Stimulated activated CD8-positive, alpha-beta memory T cell treated with anti-CD3 and anti-CD28 coated beads, Interleukin-4, amount 100 ng/mL, for 48 hours (primary cell): Measurements from ENCODE around the gene SLC35B1.
"Not testable (repeated sequence)": the region's sequence is repeated elsewhere in the genome, so short reads cannot be mapped to it uniquely, and the experiment has no call there.

Experiments
- DNase-seq: peaks from one replicate; pipeline ENCODE4 v3.0.0-alpha.2; 2020

SLC35B1 gene

DNA sequence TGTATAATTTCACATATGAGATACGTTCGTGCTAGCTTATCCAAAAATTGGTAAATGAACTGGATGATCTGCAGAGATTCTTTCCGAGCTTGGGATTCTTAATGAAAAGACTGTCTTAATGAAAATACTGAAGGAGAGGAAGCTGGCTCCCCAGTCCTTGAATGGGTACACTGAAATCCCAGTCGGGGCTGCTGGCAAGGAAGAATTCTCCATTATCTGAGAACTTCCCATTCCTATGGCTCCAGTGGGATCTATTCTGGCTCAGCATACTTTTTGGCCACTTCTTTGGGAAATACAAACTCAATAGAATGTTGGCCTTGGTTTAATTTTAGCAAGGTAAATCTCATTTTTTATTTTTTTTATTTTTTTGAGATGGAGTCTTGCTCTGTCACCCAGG lies 23.7 kb upstream of the SLC35B1 start:
- DNase-seq, result no peak

DNA sequence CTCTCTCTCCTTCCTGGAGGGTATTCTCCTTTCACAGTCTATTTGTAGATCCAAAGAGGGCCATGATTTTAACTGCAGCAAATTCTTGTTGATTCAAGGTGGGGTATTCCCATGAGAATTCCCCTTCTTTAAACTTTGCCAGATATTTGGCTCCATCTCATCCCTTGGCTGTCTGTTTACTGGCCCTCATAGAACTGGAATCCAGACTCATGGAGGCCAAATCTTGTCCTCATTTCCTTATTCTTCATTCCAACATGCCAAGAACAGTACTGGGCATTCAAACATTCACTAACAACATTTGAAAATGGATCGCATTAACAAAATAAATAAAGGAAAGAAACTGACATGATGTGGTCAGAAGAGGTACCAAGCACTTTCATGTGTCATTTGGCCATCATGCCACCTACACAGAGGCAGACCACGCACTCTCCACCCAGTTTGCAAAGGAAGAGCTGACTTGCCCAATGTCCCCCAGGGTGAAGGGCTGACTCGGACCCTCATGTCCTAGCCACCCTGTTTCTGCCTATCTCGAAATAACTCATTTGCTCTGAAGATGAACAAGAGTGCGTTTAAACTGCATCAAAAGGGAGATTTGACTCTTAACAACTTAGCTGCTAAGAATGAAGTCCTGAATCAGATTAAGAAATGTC lies 23.1 kb upstream of the SLC35B1 start:
- no peak for DNase-seq

DNA sequence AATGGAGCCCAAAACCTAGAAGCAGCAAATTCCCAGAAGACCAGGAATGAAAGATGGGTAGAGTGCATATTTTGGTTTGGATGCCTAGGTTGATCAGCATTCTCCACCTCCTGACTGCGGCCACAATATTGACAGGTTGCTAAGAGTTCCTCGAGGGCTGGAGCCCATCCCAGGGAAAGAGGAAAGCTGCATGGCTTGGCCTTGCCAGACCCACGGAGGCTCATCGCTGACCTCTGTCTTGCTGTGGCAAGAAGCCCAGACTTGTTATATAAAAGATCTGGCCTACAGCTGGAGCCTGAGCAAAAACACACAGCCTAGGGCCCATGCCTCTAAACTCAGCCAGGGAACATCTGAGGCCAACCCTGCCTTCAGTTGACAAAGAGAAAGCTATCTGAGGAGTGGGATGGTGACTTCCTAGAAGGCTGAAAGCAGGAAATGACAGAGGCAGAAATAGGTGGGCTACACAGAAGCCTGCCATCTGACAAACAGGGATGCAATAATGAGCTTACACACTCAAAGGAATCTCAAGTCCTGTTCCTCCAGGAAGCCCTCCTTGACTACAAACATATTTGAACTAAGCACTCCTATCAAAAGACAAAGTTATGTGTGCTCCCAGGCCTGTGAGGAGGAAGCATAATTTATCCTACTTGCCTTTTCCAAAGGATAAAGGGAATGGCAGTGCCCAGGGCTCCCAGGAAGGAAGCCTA lies 22.5 kb upstream of the SLC35B1 start:
- DNase-seq, result no peak

DNA sequence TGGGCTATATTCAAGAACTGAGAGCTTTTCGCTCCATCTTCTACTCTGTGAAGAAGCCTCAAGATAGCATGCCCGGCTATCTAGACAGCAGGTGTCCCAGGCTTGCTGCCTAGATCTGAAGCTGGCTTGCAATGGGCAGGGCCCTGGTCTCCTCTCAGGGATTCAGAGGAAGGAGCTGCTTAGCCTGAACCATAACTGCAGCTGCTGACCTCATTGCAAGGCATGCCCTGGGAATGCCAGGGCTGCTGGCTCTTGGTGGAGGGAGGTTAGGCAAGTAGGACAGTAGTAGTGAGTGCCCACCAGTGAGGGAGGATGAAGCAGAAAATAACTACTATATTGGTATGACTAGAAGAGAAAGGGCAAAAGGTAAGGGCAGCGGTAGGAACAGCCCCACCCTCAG lies 21.3 kb upstream of the SLC35B1 start:
- no peak for DNase-seq

DNA sequence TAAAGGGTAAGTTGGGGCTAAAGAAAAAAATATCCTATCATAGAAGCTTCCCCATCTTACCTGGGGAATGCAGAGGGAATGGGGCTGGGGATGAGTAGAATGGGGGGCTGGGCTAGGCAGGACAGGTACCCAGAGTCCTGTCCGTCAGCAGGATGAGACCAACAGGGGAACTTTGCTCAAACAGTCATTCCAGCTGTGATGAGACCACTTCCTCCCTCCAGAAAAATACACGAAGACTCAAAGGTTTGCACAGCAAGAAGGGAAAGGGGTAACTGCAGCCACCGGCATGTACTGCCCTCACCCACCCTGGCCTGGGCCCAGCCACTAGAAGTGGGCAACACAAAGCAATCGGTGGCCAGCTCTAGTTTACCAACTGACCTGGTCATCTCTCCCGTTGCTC lies 20.7 kb upstream of the SLC35B1 start:
- DNase-seq, result no peak

DNA sequence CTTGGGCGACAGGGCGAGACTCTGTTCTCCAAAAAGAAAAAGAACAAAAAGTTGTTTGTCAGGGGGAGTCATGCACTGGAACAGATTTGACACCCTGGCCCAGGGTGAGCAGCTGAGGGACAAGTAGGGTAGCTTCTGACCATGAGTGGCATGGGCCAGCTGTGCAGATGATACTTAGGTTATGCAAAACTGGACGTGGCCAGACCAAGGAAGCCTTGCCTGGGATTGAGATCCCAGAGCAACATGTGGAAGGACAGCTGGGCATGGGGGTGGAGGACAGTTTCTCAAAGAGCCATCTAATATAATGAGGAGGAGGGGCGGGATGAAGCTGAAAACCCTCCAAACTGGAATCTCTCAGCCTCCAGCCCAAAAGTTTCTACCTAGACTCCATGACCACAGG lies 19.6 kb upstream of the SLC35B1 start:
- DNase-seq, result no peak

DNA sequence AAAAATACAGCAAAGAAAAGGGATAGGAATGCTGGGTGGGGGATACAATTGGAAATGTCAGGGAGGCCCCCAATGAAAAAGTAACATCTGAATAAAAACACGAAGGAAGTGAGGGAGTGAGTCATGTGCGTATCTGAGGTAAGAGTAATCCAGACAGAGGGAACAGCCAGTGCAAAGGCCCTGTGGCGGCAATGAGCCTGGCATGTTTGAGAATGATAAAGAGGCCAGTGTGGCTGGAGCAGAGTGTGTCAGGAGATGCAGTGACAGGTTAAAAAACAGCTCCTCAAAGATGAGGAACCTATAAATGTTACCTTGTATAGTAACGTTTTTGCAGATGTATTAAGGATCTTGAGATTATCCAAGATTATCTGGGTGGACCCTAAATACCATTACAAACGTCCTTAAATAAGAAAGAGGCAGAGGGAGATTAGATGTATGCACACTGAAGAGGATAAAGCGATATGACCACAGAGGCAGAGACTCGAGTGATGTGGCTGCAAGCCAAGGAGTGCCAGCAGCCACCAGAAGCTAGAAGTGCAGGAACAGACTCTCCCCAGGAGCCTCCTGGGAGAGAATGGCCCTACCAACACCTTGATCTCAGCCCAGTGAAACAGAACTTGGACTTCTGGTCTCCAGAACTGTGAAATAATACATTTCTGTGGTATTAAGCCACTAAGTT lies 17.8 kb upstream of the SLC35B1 start:
- DNase-seq, result no peak

DNA sequence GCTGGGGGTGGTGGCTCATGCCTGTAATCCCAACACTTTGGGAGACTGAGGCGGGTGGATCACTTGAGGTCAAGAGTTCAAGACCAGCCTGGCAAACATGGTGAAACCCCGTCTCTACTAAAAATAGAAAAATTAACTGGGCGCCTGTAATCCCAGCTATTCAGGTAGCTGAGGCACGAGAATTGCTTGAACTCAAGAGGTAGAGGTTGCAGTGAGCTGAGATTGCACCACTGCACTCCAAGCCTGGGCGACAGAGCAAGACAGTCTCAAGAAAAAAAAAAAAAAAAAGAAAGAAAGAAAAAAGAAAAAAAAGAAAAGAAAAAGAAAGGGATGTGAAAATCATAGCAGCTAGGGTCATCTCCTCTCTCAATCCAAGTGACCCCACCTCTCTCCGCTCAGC lies 16.8 kb upstream of the SLC35B1 start:
- DNase-seq, result not testable (repeated sequence)

DNA sequence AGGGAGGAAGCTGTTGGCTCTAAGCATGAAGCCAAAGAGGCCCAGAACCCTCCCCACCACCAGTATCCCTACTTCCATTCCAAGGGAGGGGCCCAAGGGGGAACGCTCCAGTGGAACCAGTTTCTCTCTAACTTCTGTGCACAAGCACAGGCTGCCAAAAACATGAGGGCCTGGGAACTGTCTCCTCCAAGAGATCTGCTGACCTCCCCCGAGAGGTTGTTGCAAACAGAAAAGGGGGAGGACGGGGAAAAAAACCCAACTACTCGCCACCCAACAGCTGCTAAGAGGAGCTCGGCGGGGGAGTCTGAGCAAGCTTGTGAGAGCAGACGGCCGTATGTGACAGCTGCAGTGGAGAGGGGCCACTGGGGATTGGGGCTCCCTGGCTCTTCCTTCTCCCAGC lies 15.7 kb upstream of the SLC35B1 start:
- no peak for DNase-seq

DNA sequence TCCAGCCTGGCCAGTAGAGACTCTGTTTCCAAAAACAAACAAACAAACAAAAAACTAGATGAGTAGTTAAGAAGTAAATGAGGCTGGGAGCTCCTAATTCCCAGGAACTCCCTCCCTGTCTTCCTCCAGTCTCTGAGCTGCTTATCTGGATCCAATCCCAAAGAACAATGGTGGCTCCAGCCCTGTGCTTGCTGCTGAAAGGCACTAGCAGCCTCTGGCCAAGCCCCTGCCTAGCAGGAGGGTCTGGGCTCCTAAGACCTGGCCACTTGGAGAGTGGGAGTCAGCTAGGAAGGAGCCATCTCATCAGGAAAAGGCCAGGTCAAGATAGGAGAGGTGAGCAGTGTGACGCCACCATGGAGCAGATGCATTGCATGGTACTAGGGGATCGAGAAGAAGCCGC lies 14.3 kb upstream of the SLC35B1 start:
- no peak for DNase-seq

DNA sequence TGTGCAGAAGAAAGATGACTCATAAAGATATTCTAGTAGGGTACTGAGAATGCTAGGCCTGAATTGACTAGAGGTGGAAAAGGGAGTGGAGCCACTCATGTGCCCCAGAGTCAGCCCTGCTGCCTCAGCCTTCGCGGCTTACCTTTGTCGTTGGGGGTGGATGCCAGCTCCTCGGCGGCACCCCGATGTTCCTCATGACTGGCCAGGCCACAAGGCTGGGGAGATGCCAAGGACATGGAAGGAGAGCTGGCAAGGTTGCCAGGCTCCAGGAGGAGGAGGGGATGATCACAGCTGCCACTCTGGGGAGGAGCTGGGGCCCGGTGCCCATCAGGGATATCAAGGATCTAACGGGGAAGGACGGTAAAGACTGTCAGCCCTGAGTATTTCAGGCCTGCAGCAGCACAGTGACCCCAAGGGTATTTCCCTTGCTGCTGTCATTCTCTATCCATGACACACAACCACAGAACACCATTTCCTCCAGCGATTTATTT lies 9.7 kb upstream of the SLC35B1 start:
- DNase-seq, result peak; percentile 57

DNA sequence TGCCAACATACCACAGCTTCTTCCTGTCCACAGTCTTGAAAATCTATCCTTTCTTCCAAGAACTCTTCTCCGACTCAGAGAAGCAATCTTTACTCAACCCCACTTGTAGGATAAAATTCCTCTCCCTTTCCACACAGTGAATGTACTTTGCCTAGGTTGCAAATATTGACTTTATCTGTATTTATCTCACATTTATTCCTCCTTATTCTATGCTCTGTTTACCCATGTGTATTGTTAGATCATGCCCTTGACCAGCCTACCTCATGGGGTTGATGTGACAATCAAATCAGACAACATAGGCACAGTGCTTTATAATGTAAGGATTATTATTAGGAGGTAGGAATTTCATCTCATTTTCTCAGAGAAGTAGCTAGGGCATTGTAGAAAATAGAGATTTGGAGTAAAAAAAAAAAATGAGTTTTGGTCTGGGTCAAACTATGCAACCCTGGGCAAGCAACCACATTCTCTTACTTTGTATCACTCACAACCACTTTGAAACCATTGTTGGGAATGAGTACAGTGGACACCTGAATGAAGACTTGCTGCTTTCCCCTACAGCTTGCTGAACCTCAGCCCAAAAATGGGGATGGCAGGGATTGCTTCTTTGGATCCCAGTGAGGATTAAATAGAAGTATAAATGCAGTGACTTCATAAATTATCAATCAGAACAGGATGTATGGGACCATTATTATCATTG lies 9.1 kb upstream of the SLC35B1 start:
- no peak for DNase-seq

DNA sequence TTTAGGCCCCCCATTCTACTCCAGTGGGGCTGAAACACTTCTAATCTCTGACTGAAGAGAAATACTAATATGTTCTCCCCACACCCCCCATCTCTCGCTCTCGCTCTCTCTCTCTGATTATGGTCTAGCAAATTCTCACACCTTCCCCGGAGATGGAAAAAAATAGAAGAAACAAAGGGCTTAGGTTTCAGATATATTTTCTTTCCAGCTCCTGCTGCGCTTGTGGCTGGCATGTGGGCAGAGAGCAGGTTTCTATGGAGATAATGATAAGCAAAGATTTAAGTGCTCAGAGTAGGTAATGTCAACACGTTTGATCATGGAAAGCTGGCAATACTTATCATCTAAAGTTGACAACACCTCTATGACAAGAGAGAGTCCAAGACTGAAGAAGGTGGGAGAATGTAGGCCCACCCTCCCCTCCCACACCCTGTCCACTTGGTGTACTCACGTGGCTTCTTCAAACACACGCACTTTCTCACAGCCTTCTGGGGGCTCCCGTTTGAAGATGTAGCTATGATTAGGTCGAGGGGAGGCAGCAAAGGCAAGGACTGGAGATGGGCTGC lies 8.0 kb upstream of the SLC35B1 start:
- peak; percentile 60 for DNase-seq

DNA sequence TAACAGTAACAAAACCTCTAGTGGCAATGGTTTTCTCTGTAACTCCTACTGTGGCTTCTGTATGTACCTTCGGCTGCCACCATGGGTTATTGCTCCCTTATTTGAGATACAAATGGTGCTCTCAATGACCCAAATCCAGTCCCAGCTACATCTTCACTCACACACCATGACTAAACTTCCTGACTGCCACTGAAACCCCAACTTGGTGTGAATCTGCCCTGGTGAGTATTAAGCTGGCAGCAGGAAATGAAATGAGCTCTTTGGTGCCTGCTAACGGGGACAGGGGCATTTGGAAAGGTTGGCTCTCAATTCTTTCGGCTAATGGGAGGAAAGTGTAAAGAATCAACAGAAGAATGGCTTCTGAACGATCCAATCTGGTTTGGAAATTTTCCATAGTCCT lies 7.5 kb upstream of the SLC35B1 start:
- DNase-seq, result peak; percentile 46

DNA sequence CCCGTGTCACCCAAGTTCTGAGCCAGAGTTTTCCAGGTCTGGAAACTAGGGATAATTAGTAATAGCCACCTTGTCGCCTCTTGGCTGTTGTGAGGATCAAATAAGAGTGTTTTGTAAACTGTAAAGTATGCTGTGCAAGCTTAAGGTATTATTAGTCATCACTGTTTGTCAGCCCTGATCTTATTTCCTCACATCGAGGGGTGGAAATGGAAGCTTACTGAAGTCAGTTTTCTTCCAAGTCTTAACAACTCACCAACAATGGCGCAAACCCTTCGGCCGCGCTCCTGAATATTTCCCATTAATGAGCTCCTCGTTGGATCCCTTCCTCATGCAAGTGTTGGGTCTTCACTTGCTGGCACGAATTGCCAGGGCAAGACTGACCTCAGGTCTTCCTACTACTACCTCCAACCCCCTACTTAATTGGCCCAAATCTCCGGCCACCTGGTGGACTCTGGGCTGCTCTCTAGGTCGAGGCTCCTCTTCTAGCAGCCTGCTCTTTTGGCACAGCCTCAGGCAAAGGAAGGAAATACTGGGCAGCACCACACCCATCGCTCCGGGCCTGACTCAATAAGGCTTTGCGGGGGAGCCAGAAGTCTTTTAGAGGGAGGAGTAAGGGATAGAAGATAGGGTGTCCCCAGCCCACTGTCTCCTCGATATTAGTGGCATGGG lies 885 bp upstream of the SLC35B1 start:
- peak; percentile 32 for DNase-seq

DNA sequence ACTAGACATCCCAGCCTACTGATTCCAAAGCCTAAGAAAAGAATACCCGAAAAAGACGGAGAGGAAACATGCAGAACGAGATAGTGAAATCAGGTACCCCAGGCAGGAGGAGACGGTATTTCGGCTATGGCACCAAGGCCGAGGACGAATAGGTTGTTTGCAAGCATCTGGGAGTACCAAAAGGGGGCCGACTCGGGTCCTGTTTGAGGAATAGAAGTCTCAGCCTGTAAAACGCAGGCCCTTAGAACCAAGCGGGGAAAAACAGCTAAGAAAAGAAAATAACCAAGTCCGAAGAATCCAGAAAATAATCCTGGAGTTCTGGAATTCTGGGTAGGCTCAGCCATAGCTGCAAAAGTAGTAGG lies 537 bp downstream of the SLC35B1 start:
- peak; percentile 36 for DNase-seq

DNA sequence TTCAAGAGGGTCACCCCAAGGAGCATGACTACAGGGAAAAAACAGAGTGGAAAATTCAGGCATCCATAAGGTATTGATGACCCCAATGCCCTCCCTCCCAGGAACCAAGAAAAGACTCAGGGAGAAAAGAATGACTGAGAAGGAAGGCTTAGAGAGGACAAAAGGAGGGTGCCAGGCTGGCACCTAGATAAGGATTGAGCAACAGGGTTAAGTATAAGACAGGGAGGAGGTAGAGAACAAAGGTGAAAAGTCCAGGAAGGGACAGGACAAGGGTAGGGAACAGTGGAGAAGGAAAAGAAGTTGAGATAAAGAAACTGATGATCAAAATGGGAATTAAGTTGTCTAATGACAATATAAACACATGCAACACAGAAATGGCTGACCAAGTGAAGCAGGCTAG lies 2.5 kb downstream of the SLC35B1 start:
- no peak for DNase-seq

DNA sequence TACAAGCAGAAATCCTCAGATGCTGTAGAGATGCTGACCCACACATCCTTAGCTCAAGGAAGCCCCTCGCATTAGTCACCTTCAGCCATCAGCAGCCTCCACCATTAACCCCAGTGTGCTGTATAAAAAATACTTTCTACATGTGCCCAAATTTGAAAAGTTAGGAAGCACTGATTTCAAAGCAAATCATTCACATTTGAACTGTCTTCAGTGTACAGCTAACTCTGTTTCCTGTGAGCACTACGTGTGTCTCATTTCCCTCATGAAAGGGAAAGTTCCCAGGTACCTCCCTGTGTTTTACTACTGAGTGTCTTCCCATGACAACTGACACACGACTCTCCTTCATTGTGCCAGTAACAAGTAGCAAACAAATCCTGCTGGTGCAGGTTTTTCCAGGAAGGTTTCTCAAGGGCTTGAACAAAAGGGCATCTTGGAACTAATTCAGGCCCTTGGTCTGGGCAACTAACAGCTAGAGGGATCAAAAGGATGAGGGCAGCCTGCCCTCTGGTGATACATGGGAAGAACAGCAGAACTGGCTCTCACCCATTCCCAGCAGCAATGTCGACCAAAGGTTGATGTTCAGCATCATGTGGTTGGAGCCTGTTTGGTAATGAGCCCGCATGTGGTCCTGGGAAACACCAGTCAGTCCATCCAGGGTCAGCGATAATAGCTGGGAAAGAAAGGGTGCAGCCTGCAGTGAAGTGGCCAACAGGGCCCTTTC lies 4.0 kb downstream of the SLC35B1 start:
- DNase-seq, result no peak

DNA sequence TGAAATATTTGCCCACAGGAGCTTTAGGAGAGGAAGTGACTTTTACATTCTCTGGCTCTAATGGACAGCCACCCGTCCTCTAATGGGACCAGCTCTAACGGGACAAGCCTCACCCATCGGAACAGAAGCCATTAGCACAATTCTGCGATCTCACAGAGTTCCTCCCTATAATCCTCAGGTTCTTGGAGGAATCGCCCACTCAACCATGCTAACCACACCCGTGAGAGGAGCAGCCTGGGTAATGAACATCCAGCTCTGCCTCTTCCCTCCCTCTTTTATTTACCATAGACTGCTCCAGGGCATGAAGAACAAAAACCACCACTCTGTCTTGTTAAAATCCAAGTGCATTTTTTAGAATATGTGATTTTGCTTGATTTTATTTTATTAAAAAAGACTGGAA lies 6.8 kb downstream of the SLC35B1 start:
- DNase-seq, result no peak

DNA sequence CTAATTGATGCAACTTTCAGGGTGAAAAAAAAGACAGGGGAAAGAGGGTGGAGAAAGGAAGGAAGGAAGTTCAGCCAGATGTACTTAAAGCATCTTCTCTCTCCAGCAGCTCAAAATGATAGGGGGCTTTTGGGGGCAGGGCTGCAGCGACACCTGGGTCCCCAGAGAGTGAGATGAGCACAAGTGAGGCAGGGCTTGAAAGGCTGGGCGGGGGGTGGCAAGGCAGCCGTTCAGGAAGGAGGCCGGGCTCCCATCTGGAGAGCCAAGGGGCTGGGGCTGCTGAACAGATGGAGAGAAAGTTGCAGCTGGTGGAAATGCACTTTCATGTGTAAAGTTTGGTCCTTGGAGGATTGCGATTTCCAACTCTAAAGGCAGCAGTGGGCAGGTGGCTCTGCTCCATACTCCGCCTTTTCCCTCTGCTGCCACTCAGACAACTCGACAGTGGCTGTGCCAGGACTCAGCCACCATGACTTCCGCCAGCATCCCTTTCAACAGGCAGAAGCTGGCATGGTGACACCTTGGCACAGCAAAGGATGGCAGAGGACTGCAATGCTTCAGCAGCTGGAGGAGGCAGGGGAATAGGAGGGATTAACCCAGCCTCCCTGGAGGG lies 7.7 kb downstream of the SLC35B1 start:
- no peak for DNase-seq

DNA sequence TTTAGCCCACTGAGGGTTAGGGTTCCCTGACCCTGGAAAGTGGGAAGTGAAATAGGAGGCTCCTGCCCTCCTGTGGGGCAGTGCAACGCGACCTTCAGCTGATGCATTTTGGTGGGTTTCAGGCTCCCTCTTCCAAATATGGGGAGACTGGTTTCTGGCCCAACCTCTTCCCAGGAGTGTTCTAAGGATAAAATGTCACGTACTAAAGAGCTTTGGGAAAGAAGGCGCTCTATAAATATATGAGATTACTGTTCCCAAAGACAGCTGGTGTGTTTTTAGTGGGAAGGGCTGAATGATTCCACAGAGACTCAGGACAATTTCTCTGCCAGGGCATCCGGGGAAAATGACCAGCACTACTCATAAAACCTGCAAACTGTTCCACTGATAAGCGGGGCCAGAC lies 9.8 kb downstream of the SLC35B1 start:
- DNase-seq, result no peak
